ENCODE data around the gene WNT9B. TPM values are rescaled to one million over a fixed set of nuclear protein-coding genes. Genes with fewer than 3 reads are reported as not detected.
A peak's percentile ranks its signal among the peaks of the same experiment; 100 is the strongest.

Gene WNT9B
- total and polyA plus RNA-seq, 2 of the 13 experiments (the other 11 are each of a cell fraction or from before 2014, with no cell fraction given), result not detected

DNA sequence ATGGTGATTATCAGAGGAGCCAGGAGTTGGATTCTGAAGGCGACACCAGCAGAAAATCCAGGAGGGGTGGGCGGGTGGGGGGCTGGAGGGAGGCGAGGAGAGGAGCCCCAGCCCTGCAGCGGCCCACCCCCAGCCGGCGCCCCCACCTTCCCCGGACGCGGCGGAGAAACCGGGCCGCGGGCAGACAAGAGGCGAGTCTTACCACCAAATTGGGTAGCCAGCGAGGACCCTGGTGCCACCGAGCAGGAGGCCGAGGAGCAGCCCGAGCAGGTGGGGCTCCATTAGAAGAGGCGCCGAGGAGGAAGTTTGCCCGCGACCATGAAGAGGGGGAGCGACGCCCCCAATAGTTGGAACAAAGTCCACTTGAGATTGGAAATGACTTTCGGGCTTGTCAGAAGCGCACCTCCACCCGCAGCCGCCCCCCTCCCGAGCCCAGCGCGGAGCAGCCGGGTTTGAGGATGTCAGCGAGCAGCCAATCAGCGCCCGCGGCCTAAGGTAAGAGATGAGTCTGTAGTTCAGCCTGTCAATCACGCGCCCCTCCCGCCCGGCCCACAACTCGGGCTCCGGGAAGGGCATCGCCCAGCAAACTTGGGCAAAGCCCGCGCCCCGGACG lies 33.0 kb upstream of the WNT9B start, which contains the start of gene WNT3 (continued):
- TF ChIP-seq, protein P1, sequence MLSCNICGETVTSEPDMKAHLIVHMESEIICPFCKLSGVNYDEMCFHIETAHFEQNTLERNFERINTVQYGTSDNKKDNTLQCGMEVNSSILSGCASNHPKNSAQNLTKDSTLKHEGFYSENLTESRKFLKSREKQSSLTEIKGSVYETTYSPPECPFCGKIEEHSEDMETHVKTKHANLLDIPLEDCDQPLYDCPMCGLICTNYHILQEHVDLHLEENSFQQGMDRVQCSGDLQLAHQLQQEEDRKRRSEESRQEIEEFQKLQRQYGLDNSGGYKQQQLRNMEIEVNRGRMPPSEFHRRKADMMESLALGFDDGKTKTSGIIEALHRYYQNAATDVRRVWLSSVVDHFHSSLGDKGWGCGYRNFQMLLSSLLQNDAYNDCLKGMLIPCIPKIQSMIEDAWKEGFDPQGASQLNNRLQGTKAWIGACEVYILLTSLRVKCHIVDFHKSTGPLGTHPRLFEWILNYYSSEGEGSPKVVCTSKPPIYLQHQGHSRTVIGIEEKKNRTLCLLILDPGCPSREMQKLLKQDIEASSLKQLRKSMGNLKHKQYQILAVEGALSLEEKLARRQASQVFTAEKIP (CRISPR knock-in tag; IDR thresholded peaks at IDR 0.05; ENCODE audit: borderline replicate concordance), result no peak
- TF ChIP-seq KLF16 (CRISPR knock-in tag; IDR thresholded peaks at IDR 0.05), result no peak
- TF ChIP-seq, protein P2, sequence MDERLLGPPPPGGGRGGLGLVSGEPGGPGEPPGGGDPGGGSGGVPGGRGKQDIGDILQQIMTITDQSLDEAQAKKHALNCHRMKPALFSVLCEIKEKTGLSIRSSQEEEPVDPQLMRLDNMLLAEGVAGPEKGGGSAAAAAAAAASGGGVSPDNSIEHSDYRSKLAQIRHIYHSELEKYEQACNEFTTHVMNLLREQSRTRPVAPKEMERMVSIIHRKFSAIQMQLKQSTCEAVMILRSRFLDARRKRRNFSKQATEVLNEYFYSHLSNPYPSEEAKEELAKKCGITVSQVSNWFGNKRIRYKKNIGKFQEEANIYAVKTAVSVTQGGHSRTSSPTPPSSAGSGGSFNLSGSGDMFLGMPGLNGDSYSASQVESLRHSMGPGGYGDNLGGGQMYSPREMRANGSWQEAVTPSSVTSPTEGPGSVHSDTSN (CRISPR knock-in tag; IDR thresholded peaks at IDR 0.05), result peak; percentile 84
- no peak for TF ChIP-seq ZNF264 (CRISPR knock-in tag; IDR thresholded peaks at IDR 0.05)
- no peak for TF ChIP-seq SP1 (IDR thresholded peaks at IDR 0.05)
- TF ChIP-seq SP1 (CRISPR knock-in tag; IDR thresholded peaks at IDR 0.05), result no peak
- TF ChIP-seq ZNF619 (CRISPR knock-in tag; IDR thresholded peaks at IDR 0.05), result no peak
- TF ChIP-seq, protein P3, sequence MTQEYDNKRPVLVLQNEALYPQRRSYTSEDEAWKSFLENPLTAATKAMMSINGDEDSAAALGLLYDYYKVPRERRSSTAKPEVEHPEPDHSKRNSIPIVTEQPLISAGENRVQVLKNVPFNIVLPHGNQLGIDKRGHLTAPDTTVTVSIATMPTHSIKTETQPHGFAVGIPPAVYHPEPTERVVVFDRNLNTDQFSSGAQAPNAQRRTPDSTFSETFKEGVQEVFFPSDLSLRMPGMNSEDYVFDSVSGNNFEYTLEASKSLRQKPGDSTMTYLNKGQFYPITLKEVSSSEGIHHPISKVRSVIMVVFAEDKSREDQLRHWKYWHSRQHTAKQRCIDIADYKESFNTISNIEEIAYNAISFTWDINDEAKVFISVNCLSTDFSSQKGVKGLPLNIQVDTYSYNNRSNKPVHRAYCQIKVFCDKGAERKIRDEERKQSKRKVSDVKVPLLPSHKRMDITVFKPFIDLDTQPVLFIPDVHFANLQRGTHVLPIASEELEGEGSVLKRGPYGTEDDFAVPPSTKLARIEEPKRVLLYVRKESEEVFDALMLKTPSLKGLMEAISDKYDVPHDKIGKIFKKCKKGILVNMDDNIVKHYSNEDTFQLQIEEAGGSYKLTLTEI (CRISPR knock-in tag; conservative IDR thresholded peaks at IDR 0.05), result no peak
- TF ChIP-seq FOXK2 (IDR thresholded peaks at IDR 0.05), result no peak
- no peak for TF ChIP-seq CENPX (CRISPR knock-in tag; IDR thresholded peaks at IDR 0.05)
- TF ChIP-seq ATF1 (CRISPR knock-in tag; IDR thresholded peaks at IDR 0.05), result no peak
- TF ChIP-seq ZFYVE20 (CRISPR knock-in tag; IDR thresholded peaks at IDR 0.05; ENCODE audit: borderline replicate concordance, low read depth), result no peak
- TF ChIP-seq IKZF1 (IDR thresholded peaks at IDR 0.05), result no peak
- TF ChIP-seq, protein P4, sequence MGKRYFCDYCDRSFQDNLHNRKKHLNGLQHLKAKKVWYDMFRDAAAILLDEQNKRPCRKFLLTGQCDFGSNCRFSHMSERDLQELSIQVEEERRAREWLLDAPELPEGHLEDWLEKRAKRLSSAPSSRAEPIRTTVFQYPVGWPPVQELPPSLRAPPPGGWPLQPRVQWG (CRISPR knock-in tag; IDR thresholded peaks at IDR 0.05; ENCODE audit: borderline replicate concordance, low read depth), result no peak
- TF ChIP-seq ZNF232 (CRISPR knock-in tag; IDR thresholded peaks at IDR 0.05; ENCODE audit: borderline replicate concordance), result no peak
- no peak for TF ChIP-seq ZNF75D (CRISPR knock-in tag; IDR thresholded peaks at IDR 0.05; ENCODE audit: borderline replicate concordance)
- TF ChIP-seq CCDC6 (CRISPR knock-in tag; IDR thresholded peaks at IDR 0.05), result no peak
- TF ChIP-seq NFYC (CRISPR knock-in tag; IDR thresholded peaks at IDR 0.05), result peak; percentile 69
- no peak for TF ChIP-seq ISX (CRISPR knock-in tag; conservative IDR thresholded peaks at IDR 0.05)
- TF ChIP-seq SRSF1 (optimal IDR thresholded peaks at IDR 0.05; ENCODE audit: low read depth, low read length), result peak; percentile 5
- TF ChIP-seq FOXP1 (IDR thresholded peaks at IDR 0.05), result no peak
- TF ChIP-seq FOXP1 (CRISPR knock-in tag; IDR thresholded peaks at IDR 0.05), result no peak
- TF ChIP-seq HDAC2 (CRISPR knock-in tag; IDR thresholded peaks at IDR 0.05), result 0 out of 2 replicates have a peak, but pooled peaks have one; percentile 1
- TF ChIP-seq, protein P5, sequence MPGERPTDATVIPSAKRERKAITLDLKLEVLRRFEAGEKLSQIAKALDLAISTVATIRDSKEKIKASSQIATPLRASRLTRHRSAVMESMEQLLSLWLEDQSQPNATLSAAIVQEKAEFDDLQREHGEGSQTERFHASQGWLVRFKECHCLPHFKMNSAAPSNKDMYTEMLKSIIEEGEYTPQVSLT (CRISPR knock-in tag; IDR thresholded peaks at IDR 0.05; ENCODE audit: borderline replicate concordance, low read depth), result no peak
- no peak for TF ChIP-seq KDM6A (CRISPR knock-in tag; IDR thresholded peaks at IDR 0.05; ENCODE audit: low read depth)
- TF ChIP-seq ZBTB7B (CRISPR knock-in tag; IDR thresholded peaks at IDR 0.05), result 0 out of 2 replicates have a peak, but pooled peaks have one; percentile 28
